ENCODE results near the gene SQSTM1.

GRCh38 chr5:179876610-179876952 is 55.9 kb downstream of the SQSTM1 start:
- TF ChIP-seq ZNF396 (CRISPR knock-in tag; IDR thresholded peaks at IDR 0.05; ENCODE audit: borderline replicate concordance) (no peak), JUN (CRISPR knock-in tag; IDR thresholded peaks at IDR 0.05) (no peak), CREB1 (CRISPR knock-in tag; IDR thresholded peaks at IDR 0.05) (no peak), CTCF (IDR thresholded peaks at IDR 0.05) (no peak), TCF7 (CRISPR knock-in tag; IDR thresholded peaks at IDR 0.05; ENCODE audit: low read depth) (no peak), ATF3 (CRISPR knock-in tag; conservative IDR thresholded peaks at IDR 0.05) (no peak), FOXP1 (CRISPR knock-in tag; IDR thresholded peaks at IDR 0.05; ENCODE audit: borderline replicate concordance) (no peak), MAX (CRISPR knock-in tag; IDR thresholded peaks at IDR 0.05) (no peak)

All from WTC11 (cell line).